ENCODE results near the gene FCF1. TPM values are rescaled to one million over a fixed set of nuclear protein-coding genes. Genes with fewer than 3 reads are reported as not detected.
A peak's percentile ranks its signal among the peaks of the same experiment; 100 is the strongest.

FCF1 gene
- total RNA-seq, 2 experiments from 2014 or later = 87.7 to 112 TPM

- Mint-ChIP-seq H3K36me3 (ENCODE audit: low read depth) (peaks cover 26% of the 10 kb centered on the region), H3K27me3 (no peaks in the 10 kb centered on the region), H3K9me3 (ENCODE audit: low read depth) (peaks cover 8% of the 10 kb centered on the region), H3K4me1 (peaks cover 4% of the 10 kb centered on the region), H3K4me3 (no peak overlapping the region), H3K27ac (no peak overlapping the region)
- POLR2A ChIA-PET = no interaction called here
- intact Hi-C loops (cut with DNase I, micrococcal nuclease) = no loop called here
- CTCF ChIA-PET = interaction anchor here (0.5 to 0.7 kb wide), 2 partner anchors 81 to 88 kb away, joined by 3 to 4 read pairs; no protein-coding TSS in a partner anchor
- DNase-seq (no peak), ATAC-seq (no peak)
These were observed 14.5 kb upstream of the FCF1 start for GRCh38 chr14:74698465-74698864.

- Mint-ChIP-seq H3K27ac (no peak overlapping the region), H3K36me3 (ENCODE audit: low read depth) (peaks cover 26% of the 10 kb centered on the region), H3K4me3 (no peak overlapping the region), H3K9me3 (ENCODE audit: low read depth) (peaks cover 8% of the 10 kb centered on the region), H3K4me1 (peaks cover 17% of the 10 kb centered on the region), H3K27me3 (no peaks in the 10 kb centered on the region)
- intact Hi-C loops (cut with DNase I, micrococcal nuclease) = no loop called here
- POLR2A ChIA-PET = no interaction called here
- CTCF ChIA-PET = no interaction called here
- ATAC-seq (no peak), DNase-seq (no peak)
These were observed 10.7 kb upstream of the FCF1 start for GRCh38 chr14:74702293-74702692.

GRCh38 chr14:74703043-74703442, 9.9 kb upstream of the FCF1 start:
- no peak for ATAC-seq
- ChIA-PET CTCF (no interaction called here), POLR2A (no interaction called here)
- peaks cover 23% of the 10 kb centered on the region for H3K36me3 Mint-ChIP-seq (ENCODE audit: low read depth)
- H3K4me1 Mint-ChIP-seq = peaks cover 17% of the 10 kb centered on the region
- intact Hi-C loops (cut with DNase I, micrococcal nuclease) = no loop called here
- H3K9me3 Mint-ChIP-seq (ENCODE audit: low read depth) = peaks cover 8% of the 10 kb centered on the region
- peak overlapping the region; percentile 8 for H3K27ac Mint-ChIP-seq
- no peaks in the 10 kb centered on the region for H3K27me3 Mint-ChIP-seq
- H3K4me3 Mint-ChIP-seq = no peak overlapping the region
- no peak for DNase-seq

- ATAC-seq = no peak
- no peak overlapping the region for H3K27ac Mint-ChIP-seq
- peaks cover 21% of the 10 kb centered on the region for H3K36me3 Mint-ChIP-seq (ENCODE audit: low read depth)
- DNase-seq = no peak
- ChIA-PET POLR2A (no interaction called here), CTCF (interaction anchor here (0.7 to 1.0 kb wide), 2 partner anchors 96 to 156 kb away, joined by 3 read pairs; no protein-coding TSS in a partner anchor)
- H3K27me3 Mint-ChIP-seq = no peaks in the 10 kb centered on the region
- H3K4me1 Mint-ChIP-seq = peaks cover 25% of the 10 kb centered on the region
- no peak overlapping the region for H3K4me3 Mint-ChIP-seq
- H3K9me3 Mint-ChIP-seq (ENCODE audit: low read depth) = peaks cover 8% of the 10 kb centered on the region
- intact Hi-C loops (cut with DNase I, micrococcal nuclease) = no loop called here
These were observed 8.3 kb upstream of the FCF1 start for GRCh38 chr14:74704656-74705055.

GRCh38 chr14:74705613-74706500, 7.1 kb upstream of the FCF1 start:
- Mint-ChIP-seq H3K27me3 (no peaks in the 10 kb centered on the region), H3K4me3 (no peak overlapping the region), H3K9me3 (ENCODE audit: low read depth) (peaks cover 8% of the 10 kb centered on the region), H3K4me1 (peaks cover 37% of the 10 kb centered on the region), H3K27ac (no peak overlapping the region), H3K36me3 (ENCODE audit: low read depth) (peaks cover 20% of the 10 kb centered on the region)
- DNase-seq (no peak), ATAC-seq (no peak)
- intact Hi-C loops (cut with DNase I, micrococcal nuclease) = no loop called here
- ChIA-PET POLR2A (interaction anchor here (0.5 kb wide), 1 partner anchor 87 kb away, joined by 3 read pairs; no protein-coding TSS in a partner anchor), CTCF (interaction anchor here (1.2 to 1.3 kb wide), 3 partner anchors 9 to 97 kb away, joined by 3 to 4 read pairs (median 4); no protein-coding TSS in a partner anchor)

GRCh38 chr14:74710480-74710879, 2.5 kb upstream of the FCF1 start:
- ATAC-seq (no peak), DNase-seq (no peak)
- intact Hi-C loops (cut with DNase I, micrococcal nuclease) = loop anchor here in 1 of 2 experiments (5.0 kb wide), 3 partner anchors 98 to 628 kb away; partner anchors contain the start of genes ALDH6A1, LIN52 and LTBP2
- Mint-ChIP-seq H3K9me3 (ENCODE audit: low read depth) (no peaks in the 10 kb centered on the region), H3K4me3 (no peak overlapping the region), H3K27ac (no peak overlapping the region), H3K36me3 (ENCODE audit: low read depth) (peaks cover 7% of the 10 kb centered on the region), H3K27me3 (no peaks in the 10 kb centered on the region), H3K4me1 (peaks cover 56% of the 10 kb centered on the region)
- ChIA-PET POLR2A (no interaction called here), CTCF (no interaction called here)

GRCh38 chr14:74711651-74712050, 1.3 kb upstream of the FCF1 start:
- intact Hi-C loops (cut with DNase I, micrococcal nuclease) = loop anchor here (2.0 to 5.0 kb wide), 5 partner anchors 99 to 693 kb away; partner anchors contain the start of genes ALDH6A1 (in 1 of the 2), BBOF1 (in 1 of the 2), ENTPD5 (in 1 of the 2) and ISCA2 (in 1 of the 2)
- no peak for ATAC-seq
- Mint-ChIP-seq H3K4me1 (peaks cover 54% of the 10 kb centered on the region), H3K9me3 (ENCODE audit: low read depth) (no peaks in the 10 kb centered on the region), H3K36me3 (ENCODE audit: low read depth) (peaks cover 14% of the 10 kb centered on the region), H3K4me3 (peak overlapping the region; percentile 98), H3K27me3 (no peaks in the 10 kb centered on the region), H3K27ac (peak overlapping the region; percentile 37)
- DNase-seq = no peak
- ChIA-PET CTCF (interaction anchor here (0.7 to 1.9 kb wide), 4 partner anchors 8 to 103 kb away, joined by 3 to 8 read pairs (median 4); partner anchors contain the start of gene LTBP2), POLR2A (no interaction called here)

- peaks cover 50% of the 10 kb centered on the region for H3K4me1 Mint-ChIP-seq
- no peaks in the 10 kb centered on the region for H3K27me3 Mint-ChIP-seq
- peaks cover 17% of the 10 kb centered on the region for H3K36me3 Mint-ChIP-seq (ENCODE audit: low read depth)
- no peak for DNase-seq
- ChIA-PET POLR2A (no interaction called here), CTCF (interaction anchor here (1.9 kb wide), 1 partner anchor 104 kb away, joined by 8 read pairs; no protein-coding TSS in a partner anchor)
- intact Hi-C loops (cut with DNase I, micrococcal nuclease) = loop anchor here (1.0 to 5.0 kb wide), 11 partner anchors 50 to 948 kb away; partner anchors contain the start of genes LTBP2 (in 2 of the 2), YLPM1 (in 2 of the 2), ABCD4 (in 1 of the 2) and ALDH6A1 (in 1 of the 2)
- H3K9me3 Mint-ChIP-seq (ENCODE audit: low read depth) = no peaks in the 10 kb centered on the region
- peak overlapping the region; percentile 98 for H3K4me3 Mint-ChIP-seq
- no peak for ATAC-seq
- H3K27ac Mint-ChIP-seq = peak overlapping the region; percentile 98
These were observed 421 bp downstream of the FCF1 start for GRCh38 chr14:74713395-74713735.

GRCh38 chr14:74720526-74720925, 7.6 kb downstream of the FCF1 start:
- CTCF ChIA-PET = no interaction called here
- Mint-ChIP-seq H3K4me3 (no peak overlapping the region), H3K27ac (no peak overlapping the region), H3K4me1 (peaks cover 4% of the 10 kb centered on the region), H3K27me3 (no peaks in the 10 kb centered on the region), H3K36me3 (ENCODE audit: low read depth) (peaks cover 18% of the 10 kb centered on the region), H3K9me3 (ENCODE audit: low read depth) (no peaks in the 10 kb centered on the region)
- DNase-seq (no peak), ATAC-seq (no peak)
- POLR2A ChIA-PET = no interaction called here
- intact Hi-C loops (cut with DNase I, micrococcal nuclease) = no loop called here

- POLR2A ChIA-PET = no interaction called here
- ATAC-seq (no peak), DNase-seq (no peak)
- Mint-ChIP-seq H3K9me3 (ENCODE audit: low read depth) (no peaks in the 10 kb centered on the region), H3K4me3 (no peak overlapping the region), H3K27ac (no peak overlapping the region), H3K27me3 (no peaks in the 10 kb centered on the region), H3K4me1 (no peaks in the 10 kb centered on the region), H3K36me3 (ENCODE audit: low read depth) (peaks cover 14% of the 10 kb centered on the region)
- intact Hi-C loops (cut with DNase I, micrococcal nuclease) = no loop called here
- CTCF ChIA-PET = no interaction called here
These were observed 10.2 kb downstream of the FCF1 start for GRCh38 chr14:74723134-74723533.

- Mint-ChIP-seq H3K27ac (no peak overlapping the region), H3K27me3 (no peaks in the 10 kb centered on the region), H3K4me1 (no peaks in the 10 kb centered on the region), H3K4me3 (no peak overlapping the region), H3K9me3 (ENCODE audit: low read depth) (no peaks in the 10 kb centered on the region), H3K36me3 (ENCODE audit: low read depth) (peaks cover 35% of the 10 kb centered on the region)
- DNase-seq = no peak
- intact Hi-C loops (cut with DNase I, micrococcal nuclease) = no loop called here
- ChIA-PET POLR2A (no interaction called here), CTCF (no interaction called here)
- ATAC-seq = no peak
These were observed 19.4 kb downstream of the FCF1 start for GRCh38 chr14:74732387-74732786.

- Mint-ChIP-seq H3K9me3 (ENCODE audit: low read depth) (no peaks in the 10 kb centered on the region), H3K36me3 (ENCODE audit: low read depth) (peaks cover 35% of the 10 kb centered on the region), H3K4me1 (no peaks in the 10 kb centered on the region), H3K4me3 (no peak overlapping the region), H3K27ac (no peak overlapping the region), H3K27me3 (no peaks in the 10 kb centered on the region)
- intact Hi-C loops (cut with DNase I, micrococcal nuclease) = no loop called here
- ChIA-PET POLR2A (no interaction called here), CTCF (interaction anchor here (1.1 to 1.2 kb wide), 2 partner anchors 65 to 128 kb away, joined by 3 to 5 read pairs; no protein-coding TSS in a partner anchor)
- ATAC-seq = no peak
- no peak for DNase-seq
These were observed 20.3 kb downstream of the FCF1 start for GRCh38 chr14:74733221-74733620.
